ENCODE results near the gene FRMD4B.

Gene FRMD4B

DNA sequence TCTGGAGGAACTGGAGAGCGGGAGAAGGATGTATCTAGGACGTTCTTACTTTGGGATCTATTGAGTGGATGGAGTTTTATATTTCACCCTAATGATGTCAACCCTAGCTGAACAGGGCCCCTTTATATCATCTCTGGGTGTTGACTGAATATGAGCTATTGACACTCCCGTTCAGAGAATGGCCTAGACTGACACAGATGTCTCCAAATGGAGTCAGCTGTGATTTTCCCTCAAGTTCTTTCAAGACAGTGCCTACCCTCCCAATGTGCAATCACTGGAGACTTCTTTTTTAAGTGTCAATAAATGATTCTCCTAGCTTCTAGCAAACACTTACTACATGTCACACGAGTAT lies 63.8 kb downstream of the FRMD4B start:
- H3K4me3 ChIP-seq (ENCODE audit: low read depth, low read length), result no peak overlapping the region
- DNase-seq (ENCODE audit: low read depth), result no peak
- TF ChIP-seq, protein P1, sequence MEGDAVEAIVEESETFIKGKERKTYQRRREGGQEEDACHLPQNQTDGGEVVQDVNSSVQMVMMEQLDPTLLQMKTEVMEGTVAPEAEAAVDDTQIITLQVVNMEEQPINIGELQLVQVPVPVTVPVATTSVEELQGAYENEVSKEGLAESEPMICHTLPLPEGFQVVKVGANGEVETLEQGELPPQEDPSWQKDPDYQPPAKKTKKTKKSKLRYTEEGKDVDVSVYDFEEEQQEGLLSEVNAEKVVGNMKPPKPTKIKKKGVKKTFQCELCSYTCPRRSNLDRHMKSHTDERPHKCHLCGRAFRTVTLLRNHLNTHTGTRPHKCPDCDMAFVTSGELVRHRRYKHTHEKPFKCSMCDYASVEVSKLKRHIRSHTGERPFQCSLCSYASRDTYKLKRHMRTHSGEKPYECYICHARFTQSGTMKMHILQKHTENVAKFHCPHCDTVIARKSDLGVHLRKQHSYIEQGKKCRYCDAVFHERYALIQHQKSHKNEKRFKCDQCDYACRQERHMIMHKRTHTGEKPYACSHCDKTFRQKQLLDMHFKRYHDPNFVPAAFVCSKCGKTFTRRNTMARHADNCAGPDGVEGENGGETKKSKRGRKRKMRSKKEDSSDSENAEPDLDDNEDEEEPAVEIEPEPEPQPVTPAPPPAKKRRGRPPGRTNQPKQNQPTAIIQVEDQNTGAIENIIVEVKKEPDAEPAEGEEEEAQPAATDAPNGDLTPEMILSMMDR (IDR thresholded peaks at IDR 0.05; ENCODE audit: control insufficient read depth, extremely low read depth, insufficient read depth), result no peak

DNA sequence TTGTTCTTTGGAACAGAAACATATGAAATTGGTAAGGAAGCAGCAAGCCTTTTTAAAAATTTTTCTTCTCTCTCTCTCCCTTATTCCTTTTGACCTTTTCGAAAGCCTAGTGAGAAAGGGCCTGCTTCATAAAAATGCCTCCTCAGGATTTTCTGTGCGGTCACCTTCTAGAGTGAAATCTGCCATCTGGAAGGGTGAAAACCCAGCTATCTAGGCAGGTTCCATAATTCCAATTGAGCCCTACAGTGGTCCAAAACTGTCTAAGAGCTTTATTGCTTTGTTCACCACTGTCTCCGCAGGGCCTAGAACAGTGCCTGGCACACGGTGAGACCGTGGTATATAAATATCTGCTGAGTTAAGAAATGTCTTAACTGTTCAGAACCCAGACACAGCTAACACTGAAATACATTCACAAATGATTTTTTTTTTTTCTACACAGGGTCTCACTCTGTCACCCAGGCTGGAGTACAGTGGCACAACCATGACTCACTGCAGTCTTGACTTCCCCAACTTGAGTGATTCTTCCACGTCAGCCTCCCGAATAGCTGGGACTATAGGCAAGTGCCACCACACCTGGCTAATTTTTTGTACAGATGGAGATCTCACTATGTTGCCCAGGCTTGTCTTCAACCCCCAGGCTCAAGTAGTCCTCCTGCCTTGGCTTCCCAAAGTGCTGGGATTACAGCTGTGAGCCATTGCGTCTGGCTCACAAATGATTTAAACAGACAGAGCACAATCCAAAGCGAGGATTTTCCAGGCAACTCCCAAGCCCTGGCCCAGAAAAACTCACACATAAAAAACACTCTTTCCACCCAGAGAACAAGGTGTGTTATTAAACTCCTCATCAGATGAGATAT lies 64.4 kb downstream of the FRMD4B start:
- TF ChIP-seq, protein P1 (IDR thresholded peaks at IDR 0.05; ENCODE audit: control insufficient read depth, extremely low read depth, insufficient read depth), result no peak
- no peak for DNase-seq (ENCODE audit: low read depth)
- no peak overlapping the region for H3K4me3 ChIP-seq (ENCODE audit: low read depth, low read length)

DNA sequence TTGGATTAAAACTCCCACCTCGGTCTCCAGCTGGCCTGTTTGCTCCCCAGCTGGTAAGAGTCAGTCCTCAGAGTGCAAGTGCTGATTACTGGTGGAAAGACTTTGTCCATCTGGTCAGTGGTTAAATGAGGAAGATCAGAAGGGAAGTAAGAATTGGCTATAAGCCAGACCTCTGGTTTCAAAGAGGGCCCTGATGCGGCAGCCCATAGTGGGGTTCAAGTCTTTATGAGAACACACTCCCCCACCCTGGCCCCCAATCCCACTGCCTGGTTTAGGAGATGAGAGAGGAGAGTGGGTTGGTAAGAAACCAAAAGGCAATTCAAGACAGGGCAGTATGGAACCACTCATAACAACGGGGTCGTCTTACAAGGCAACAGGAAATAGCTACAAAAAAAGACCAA lies 65.0 kb downstream of the FRMD4B start:
- TF ChIP-seq, protein P1 (IDR thresholded peaks at IDR 0.05; ENCODE audit: control insufficient read depth, extremely low read depth, insufficient read depth), result no peak

DNA sequence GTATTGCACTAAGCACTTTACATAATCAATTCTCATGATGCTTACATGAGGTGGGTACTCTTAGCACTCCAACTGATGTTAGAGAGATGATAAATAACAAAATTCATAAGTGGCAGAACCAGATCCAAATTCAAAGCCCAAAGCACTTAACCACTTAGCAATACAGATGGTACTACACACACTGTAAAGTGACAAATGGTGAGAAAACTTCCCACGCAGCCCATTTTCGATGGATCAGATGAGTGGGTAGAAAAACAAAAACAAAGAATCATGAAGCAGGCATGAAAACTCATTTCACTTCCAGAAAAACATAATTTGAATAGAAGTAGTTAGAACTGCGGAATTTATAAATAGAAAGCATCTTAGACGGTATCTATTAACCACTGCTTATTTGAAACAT lies 66.2 kb downstream of the FRMD4B start:
- no peak for DNase-seq (ENCODE audit: low read depth)
- TF ChIP-seq, protein P1 (IDR thresholded peaks at IDR 0.05; ENCODE audit: control insufficient read depth, extremely low read depth, insufficient read depth), result no peak
- H3K4me3 ChIP-seq (ENCODE audit: low read depth, low read length), result no peak overlapping the region

More for the DNA sequence above, 65.0 kb downstream of the FRMD4B start:
- no peak overlapping the region for H3K4me3 ChIP-seq (ENCODE audit: low read depth, low read length)
- no peak for DNase-seq (ENCODE audit: low read depth)

DNA sequence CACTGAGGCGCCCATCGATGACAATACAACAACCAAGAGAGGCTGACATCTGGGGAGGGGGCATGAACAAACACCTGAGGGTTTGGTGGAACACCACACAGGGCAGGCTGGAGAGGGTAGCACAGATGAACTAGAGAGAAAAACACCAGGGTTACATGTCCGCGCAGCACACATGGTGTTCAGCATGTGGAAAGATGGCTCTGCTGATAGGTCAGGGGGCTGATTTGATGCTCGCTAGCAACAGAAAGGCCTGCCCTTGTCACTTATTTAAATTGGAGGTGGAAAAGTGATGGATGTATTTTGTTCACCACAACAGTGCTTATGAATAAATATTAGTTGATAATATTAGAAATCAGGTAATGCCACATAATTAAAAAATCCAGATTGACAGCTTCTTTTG lies 67.5 kb downstream of the FRMD4B start:
- TF ChIP-seq, protein P1 (IDR thresholded peaks at IDR 0.05; ENCODE audit: control insufficient read depth, extremely low read depth, insufficient read depth), result no peak
- H3K4me3 ChIP-seq (ENCODE audit: low read depth, low read length), result no peak overlapping the region
- no peak for DNase-seq (ENCODE audit: low read depth)

DNA sequence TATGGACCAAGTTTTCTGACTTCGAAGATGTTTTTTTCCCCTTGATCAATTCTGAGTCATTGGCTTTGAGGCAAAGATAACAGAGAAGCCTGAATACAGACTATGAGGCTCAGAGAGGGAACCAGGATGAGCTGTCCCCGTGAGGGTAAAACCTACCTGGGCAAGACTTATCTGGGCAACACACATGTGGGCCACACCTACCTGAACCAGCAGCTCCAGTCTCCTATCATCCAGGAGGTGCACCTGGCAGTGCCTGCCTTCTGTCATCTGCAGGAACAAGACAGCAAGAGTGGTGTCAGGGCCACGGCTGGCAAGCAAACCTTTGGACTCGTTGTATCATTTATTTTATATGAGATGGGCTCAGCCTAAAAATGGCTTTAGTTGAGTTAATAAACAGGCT lies 72.6 kb downstream of the FRMD4B start:
- DNase-seq (ENCODE audit: low read depth), result no peak
- H3K4me3 ChIP-seq (ENCODE audit: low read depth, low read length), result no peak overlapping the region
- TF ChIP-seq, protein P1 (IDR thresholded peaks at IDR 0.05; ENCODE audit: control insufficient read depth, extremely low read depth, insufficient read depth), result no peak

DNA sequence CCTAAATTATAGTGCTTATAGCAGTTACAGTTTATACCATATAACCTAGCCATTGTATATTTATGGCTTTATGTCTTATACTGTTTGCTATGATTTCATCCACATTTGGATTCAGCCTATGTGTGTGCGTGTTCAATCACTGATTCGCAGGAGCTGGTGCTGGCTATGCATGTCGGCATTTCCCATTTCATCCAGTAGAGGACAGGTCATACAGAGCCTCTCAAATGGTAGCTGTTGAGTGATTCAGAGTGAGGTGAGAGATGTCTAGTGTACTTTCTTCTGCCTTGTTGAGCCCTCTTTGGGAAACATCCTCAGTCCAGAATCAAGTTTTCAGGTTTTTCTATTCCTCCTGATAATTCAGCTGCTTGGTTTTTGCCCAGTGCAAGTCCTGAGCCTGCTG lies 76.1 kb downstream of the FRMD4B start:
- DNase-seq (ENCODE audit: low read depth), result peak; percentile 36
- H3K4me3 ChIP-seq (ENCODE audit: low read depth, low read length), result no peak overlapping the region
- TF ChIP-seq, protein P1 (IDR thresholded peaks at IDR 0.05; ENCODE audit: control insufficient read depth, extremely low read depth, insufficient read depth), result peak; percentile 77
